HG03432 (cell line): Measurements from ENCODE around the gene ENOX1.

Experiments
- ATAC-seq: cut with Tn5 transposase; IDR thresholded peaks from one replicate; pipeline ENCODE4 v1.9.1; 2021; ENCODE audit warnings: mild to moderate bottlenecking, moderate library complexity; ENCODE audit not compliant: unreplicated experiment

The ENOX1 gene

DNA sequence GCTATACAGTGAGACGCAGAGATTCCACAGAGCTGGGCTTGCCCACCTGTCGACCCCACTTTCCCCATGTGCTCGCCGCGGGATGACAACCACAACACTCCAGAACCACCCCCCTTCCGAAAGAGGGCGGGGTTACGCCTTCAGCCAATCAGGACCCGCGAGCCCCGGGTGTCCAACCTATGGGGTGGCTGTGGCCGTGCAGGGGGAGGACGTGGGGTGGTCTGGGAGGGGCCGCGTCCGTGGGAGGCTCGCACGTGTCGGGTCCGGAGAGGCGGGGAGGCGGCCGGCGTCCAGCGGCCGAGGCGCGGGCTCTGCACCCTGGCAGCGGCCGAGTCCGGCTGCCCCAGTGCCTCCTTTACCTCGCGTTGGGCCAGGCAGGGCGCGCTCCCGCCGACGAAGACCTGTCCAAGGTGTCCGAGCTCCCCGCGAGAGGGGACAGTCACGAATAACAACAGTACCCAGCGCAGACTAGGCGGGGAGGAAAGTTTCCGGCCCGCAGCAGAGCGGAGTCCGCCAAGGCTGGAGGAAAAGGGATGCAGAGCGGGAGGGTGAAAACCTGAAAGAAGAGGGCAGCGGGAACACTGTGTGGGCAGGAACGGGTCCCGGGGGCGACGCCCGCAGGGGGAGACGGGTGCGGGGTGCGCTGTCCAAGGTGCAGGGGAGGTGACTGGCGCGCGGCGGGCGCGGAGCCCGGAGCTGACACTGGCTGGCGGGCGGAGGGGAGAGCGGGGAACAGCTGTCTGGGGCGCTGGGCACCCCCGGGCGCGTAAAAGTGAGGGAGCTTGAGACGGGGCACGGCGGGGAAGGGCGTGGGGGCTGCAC is 911 bp downstream of the ENOX1 start:
- peak; percentile 29 for ATAC-seq

DNA sequence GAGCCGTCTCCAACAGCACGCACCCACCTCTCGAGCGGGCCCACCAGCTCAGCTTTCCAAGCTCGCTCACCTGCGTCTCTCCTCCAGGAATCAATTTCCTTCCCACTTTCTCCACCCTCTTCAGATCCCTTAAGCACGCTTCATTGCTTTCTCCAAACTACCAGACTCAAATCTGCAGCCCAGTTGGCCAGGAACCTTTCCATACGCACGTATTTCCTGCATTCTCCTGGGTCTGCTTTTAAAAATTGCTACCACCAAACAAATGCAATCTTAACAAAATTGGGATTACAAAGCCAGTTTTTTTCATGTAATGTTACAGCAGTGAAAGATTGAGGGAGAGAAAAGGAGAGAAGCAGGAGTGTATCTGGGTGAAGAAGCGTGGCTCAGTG is 1.5 kb downstream of the ENOX1 start:
- no peak for ATAC-seq

DNA sequence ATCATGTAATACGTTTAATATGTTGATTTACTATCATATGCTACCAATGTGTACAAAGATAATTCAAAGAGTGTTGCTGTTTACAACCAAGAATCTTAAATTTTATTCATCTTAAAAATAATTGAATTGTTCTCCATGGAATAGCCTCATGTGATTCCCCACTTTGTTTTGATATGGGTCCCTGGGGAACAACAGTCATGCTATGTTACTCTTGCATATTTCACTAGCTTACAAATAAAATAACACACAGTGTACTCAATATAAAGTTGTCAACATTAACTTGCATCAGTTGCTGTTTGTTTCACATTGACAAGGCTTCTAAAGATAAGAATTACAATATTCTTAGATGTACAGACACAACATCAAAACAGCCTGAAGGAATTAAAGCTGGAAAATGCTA is 2.3 kb downstream of the ENOX1 start:
- ATAC-seq = no peak

DNA sequence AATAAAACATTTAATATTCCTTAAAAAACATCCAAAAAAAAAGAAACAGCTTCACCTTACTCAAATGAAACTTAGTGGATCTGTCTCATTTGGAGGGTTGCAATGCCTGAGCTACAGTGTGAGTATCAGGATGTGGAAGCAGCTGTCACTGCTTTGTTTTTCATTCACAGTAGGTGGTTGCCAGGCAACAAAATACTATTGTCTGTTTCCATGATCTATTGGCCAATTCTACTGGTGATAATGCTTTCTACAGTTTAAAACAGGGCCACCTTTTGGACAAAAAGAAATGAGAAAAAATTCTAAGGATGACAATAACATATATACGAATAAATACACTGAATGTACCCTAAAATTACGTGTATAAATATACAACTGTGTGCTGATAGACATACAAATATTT is 3.0 kb downstream of the ENOX1 start:
- no peak for ATAC-seq

DNA sequence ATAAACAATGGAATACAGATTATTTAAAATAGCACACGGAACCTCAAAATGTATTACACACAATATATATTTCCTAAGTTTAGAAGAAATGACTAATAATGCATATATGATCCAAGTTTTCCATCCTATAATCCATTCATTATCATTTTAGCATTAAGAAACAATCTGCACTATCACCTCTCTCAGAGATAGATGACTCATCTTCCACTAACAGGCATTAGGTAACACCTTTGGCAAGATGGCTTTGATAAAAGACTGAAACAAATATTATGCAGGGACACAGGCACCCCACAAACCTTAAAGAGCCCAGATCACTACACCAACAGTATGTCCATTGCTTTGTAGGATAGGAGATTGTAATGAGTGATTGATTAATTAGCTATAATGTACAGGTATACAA is 4.1 kb downstream of the ENOX1 start:
- no peak for ATAC-seq

DNA sequence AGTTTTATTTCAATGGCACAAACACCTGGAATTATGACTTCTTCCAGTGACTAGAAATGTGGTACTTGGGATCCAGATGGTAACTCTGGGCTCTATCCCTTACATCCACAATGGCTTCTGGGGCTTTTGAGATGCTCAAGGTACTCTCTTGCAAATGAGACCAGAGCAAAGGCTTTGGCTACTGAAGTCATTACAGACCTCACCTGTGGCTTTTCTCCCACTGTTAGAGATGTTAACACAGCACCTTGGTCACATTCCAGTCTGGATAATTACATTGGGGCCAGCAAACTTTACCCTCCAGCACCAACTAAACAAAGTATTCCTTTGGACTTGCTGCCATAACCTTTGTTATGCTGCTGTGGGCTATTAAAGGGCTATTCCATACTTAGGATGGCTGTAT is 6.1 kb downstream of the ENOX1 start:
- ATAC-seq = no peak

DNA sequence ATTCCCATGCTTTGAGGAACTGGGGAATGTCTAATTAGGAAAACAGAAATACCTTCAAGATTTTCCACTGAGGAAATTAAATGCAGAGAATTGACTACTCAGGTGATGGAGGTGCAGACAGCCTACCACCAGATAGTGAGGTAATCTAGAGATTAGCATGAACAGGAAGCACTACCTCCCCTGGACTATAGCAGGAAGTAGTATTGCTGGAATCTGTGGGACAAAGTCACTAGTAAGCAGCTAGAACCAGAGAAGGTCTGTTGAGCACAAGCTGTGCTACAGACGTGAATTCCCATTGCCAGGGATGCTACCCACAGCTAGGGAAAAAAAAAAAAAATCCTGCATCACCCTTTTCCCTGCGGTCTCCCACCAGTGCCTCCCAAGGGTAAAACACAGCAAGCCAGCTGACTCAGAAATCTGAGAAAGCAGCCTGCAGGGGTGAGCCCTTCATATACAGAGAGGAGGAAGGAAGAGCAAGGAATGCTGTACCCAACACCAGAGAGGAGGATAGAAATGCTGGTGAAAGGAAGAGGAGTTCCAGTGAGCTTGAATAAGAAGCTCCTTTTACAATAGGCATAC is 10.2 kb downstream of the ENOX1 start:
- no peak for ATAC-seq

DNA sequence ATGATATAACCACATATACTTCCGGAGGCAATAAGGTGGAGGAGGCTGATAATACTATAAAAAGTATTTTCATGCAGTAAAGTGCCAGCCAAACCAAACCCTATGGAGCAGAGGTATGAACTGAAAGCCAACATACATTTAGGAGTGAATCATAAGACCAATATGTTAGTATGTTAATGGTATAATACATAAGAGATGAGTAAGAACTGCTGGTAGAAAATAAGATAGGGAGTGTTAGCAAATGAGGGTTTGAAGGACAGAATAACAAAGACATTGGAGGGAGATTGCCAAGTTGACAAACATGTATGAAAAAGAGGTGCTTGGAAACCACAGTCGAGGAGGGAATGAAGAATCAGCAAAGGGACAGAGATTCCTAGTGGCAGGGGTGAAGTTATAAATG is 10.8 kb downstream of the ENOX1 start:
- no peak for ATAC-seq

DNA sequence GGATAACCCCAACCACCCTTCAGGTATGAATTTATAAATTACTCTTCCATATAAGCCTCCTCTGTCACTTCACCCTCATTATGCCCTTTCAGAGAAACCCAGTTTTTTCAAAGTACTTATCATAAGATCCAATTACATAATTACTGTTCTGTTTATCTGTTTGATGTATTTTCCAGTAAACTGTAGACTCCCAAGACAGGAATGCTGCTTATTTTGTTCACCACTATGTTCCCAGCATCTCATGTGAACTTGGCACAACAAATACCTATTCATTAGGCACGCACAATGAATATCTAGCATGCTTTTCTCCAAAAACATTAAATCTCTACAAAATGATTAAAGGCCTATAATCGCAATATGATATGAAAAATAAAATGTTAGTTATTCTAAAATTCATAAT is 13.2 kb downstream of the ENOX1 start:
- no peak for ATAC-seq

DNA sequence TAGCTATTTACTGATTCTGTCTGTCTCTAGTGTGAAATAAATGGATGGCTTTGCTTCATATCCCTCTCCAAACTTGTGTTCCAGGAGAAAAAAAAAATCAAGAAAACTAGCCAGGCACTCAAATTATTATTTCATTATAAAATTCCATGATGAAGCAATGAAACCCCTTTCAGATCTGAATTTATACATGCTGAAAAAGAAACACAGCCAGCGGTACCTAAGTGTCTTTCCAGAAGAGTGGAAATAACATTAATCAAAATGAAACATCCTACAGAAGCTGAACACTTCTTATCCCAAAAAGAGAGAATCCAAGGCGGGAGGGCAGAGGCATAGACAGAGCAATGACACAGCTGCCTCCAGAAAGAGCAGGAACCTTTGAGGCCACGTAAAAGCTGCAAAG is 15.9 kb downstream of the ENOX1 start:
- no peak for ATAC-seq

DNA sequence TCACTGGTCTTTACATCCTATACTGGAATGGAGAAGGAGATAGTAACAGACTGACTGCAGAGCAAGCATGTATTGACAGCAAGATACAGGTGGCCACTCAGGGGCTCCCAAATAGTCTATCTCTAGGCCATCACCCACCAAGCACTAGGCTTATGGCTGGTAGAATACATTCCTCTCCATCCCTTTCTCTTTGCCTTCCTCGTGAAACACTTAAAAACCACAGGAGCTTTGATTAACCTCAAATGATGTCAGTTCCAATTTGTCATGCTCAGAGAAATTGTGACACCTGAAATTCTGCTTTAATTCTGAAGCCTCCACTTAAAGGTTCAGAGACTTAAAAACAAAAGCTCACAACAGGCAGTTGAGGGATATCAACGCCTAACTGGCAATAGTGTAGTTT is 17.2 kb downstream of the ENOX1 start:
- no peak for ATAC-seq

DNA sequence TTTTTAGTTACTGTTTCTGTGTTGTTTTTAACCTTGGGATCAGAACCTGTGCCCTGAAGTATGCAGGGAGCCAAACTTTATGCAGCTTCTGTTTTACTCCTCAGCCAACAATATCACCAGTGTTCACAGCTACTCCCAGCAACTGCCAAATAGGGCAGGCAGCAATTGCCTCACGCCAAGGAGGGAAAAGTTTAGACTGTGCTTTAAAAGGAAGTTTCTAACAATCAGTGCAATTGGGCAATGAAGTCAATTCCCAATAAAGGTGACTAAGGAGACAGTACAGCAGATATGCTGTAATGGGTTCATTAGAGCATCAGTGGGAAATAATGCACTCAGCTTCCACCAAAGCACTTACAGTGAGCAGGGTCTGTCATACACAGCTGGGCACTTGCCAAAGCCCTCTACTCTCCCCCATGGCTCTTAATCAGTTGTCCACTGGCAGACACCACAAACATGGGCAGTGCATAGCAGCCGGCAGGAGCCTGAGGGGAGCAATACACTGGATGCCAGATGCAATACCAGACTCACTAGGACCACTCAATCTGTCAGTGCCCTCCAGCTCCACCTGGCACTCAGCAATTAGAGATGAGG is 19.3 kb downstream of the ENOX1 start:
- no peak for ATAC-seq

DNA sequence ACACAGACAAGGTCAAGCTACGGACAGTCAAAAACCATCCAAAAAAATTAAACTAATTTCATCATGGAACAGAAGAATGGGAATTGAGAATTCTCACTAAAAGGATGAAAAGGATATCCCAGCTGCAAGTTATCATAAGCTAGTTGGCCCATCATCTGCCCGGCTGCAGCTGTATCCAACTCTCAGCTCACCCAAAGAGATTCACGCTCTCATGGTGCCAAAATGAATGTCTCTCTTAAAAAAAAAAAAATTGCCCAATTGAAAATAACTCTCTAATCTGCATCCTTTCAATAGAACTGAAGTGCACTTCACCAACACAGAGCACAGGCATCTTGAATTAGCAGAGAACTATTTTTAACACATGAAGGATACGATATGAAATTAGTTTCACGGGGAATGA is 20.0 kb downstream of the ENOX1 start:
- no peak for ATAC-seq

DNA sequence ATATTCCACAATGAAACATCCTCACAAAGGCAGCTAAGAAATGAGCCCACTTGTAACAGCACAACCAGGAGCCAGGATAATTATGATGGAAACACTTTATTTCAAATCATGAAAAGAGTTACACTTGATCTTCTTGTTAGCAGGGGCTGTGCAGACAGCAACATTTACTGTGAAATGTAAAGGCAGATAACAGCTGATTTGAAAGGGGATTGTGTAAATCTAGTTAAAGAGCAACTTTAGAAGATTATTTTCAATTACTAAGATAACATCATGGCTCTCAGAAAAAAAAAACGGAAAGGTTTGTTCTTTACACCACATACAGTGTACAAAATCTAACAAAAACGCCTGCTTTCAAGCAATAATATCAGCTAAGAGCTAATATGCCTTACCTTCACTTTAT is 22.4 kb downstream of the ENOX1 start:
- ATAC-seq = no peak

DNA sequence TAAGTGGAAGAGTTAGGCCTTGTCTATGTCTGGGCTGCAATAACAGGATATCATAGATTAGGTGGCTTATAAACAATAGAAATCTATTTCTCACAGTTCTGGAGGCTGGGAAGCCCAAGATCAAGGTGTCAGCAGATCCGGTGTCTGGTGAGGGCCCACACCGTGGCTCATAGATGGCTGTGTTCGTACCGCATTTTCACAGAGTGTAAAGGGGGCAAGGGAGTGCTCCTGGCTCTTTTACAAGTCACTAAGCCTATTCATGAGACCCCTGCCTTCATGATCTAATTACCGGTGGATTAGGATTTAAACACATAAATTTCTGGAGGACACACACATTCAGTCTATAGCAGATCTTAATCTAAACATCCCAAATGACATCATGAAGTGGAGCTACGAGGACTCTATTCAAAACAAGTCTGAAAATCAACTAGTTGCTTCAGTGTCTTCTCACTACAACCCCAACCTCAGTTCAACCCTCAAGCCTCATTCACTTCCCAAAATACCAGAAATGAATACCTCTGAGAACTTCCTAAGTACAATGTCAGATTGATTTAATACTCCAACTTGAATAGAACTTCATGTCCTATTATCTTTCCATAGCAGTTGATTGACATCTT is 23.5 kb downstream of the ENOX1 start:
- ATAC-seq = no peak

DNA sequence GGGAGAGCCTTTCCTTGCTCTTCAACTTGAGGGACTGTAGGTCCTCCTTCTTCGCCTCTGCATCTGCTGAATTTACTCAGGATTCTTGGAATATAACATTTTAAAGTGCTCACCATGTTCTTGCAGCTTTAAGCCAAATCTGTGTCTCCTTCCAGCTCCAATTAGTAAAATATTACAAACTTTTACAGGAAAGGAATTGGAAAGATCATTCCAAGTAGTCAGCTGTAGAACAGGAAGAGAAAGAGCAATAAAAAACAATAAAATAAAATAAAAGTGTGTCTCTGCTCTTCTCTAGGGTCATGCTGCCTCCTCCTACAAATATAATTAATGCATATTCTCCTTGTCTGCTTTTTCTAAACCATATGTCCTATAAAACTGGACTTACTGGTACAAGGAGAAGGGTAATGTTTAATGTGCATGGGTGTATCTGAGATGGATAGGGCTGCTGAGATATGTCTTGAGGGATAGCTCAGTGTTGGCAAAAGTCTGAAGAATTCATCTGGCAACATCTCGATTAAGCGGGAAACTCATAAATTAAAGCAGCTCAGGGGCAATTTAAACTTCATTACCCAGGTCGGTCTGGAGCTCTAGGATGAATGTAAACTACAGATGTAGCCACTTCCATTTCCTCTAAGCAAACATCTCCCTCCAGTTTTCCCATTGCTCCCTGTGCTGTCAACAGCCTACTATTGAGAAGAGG is 25.0 kb downstream of the ENOX1 start:
- ATAC-seq = no peak

DNA sequence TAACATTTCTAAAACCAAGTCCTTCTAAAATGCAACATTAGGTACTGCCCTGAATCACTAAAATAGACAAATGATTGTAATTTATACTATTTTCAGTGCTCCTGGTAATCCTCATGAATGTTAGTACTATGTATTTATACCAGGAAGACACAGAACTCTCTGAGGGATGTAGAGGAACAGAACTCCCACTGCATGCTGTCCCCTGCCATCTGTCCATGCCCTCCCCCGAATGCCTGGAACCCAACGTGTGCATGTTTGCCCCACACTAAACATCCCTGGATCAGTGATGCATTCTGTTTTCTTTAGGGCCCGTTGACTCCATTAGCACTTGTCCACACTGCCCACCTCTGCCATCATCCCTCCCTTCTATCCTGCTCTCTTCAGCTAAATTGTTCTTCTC is 26.5 kb downstream of the ENOX1 start:
- no peak for ATAC-seq

DNA sequence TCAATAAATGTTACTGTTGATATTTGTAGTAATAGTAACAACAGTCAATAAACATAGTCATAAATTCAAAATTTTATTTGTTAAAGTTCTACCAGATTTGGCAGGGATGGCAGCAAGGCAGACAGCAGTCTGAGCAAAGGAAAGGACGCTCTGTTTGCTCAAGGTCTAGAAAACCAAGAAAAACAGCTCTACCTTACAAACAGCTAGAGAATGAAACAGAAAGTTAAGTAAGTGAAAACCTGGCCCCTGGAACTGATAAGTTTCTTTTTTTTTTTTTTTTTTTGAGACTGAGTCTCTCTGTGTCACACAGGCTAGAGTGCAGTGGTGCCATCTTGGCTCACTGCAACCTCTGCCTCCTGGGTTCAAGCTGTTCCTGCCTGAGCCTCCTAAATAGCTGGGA is 27.9 kb downstream of the ENOX1 start:
- ATAC-seq = peak; percentile 58

DNA sequence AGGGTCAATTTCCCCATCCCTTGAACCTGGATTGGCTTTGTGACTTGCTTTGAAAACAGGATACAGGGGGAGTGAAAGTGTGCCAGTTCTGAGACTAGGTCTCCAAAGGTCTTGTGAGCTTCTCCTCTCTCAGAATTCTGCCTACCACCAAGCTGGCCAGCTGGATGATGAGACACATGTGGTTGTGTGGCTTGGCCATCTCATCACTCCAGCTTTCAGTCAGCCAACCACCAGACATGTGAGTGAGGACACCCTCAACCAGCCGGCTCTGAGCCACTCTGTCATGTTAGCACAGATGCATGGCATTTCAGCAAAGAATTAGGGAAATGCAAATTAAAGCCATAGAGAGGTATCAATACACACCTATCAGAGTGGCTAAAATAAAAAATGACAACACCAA is 29.5 kb downstream of the ENOX1 start:
- no peak for ATAC-seq

DNA sequence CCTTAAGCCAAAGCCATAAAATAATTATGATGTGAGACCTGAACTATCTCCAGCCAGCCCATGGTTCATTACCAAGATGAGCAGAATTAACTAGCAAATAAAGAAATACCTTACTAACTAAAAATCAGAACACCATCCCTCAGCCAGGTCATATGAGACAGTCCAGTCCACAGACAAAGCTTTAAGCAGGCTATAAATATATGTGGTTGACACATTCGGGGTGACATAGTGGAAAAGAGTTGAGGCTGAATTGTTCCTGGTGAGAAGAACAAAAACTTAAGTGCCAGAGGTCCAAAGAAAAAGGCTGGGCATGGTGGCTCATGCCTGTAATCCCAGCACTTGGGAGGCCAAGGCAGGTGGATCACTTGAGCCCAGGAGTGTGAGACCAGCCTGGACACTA is 30.9 kb downstream of the ENOX1 start:
- ATAC-seq = no peak

DNA sequence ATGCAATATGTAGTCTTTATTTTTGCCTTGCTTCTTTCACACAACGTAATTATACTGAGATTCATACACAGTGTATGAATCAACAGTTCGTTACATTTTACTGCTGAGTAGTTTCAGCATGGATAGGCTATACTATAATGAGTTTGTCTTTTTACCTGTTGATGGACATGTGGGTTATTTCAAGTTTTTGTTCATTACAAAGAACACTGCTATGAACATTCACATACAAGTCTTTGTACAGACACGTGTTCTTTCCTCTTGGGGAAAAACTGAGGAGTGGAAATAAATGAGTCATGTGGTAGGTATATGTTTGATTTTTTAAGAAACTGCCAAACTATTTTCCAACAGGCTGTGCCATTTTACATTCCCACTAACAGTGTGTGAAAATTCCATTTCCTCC is 35.1 kb downstream of the ENOX1 start:
- no peak for ATAC-seq

DNA sequence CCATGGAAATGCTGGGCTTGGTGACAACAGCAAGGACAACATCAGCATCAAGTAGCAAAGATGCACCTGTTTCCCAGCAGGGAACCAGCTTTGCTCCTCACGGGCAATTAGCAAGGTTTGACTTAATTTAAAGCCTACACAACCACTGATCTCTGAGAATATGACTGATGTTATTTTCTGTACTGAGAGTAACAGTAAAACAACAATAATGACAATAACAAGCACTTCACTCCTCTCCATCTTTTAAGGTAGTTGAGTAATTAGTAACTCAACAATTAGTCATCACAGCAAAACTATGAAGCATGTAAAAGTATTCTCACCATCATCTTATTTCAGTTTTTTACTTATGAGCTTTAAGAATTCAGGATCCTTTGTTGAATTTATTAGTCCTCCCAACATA is 37.3 kb downstream of the ENOX1 start:
- no peak for ATAC-seq
